ENCODE data around the gene ACTR5.
"Not testable (repeated sequence)": the region's sequence is repeated elsewhere in the genome, so short reads cannot be mapped to it uniquely, and the experiment has no call there.

Gene ACTR5

GRCh38 chr20:38811769-38812168, 63.5 kb downstream of the ACTR5 start:
- H3K9ac ChIP-seq (ENCODE audit: low read depth, low read length) = no peak overlapping the region
- H3K4me3 ChIP-seq (ENCODE audit: low read depth, low read length) = no peak overlapping the region
- no peaks in the 10 kb centered on the region for H3K9me3 ChIP-seq (ENCODE audit: control insufficient read depth, insufficient read depth, low read length)
- H3K4me1 ChIP-seq (ENCODE audit: control insufficient read depth, insufficient read depth, low read length) = no peaks in the 10 kb centered on the region
- H3K36me3 ChIP-seq (ENCODE audit: control insufficient read depth, insufficient read depth, low read length) = no peaks in the 10 kb centered on the region
- H3K27me3 ChIP-seq (ENCODE audit: control insufficient read depth, insufficient read depth, low read length) = peaks cover 15% of the 10 kb centered on the region

GRCh38 chr20:38812182-38812581, 63.9 kb downstream of the ACTR5 start:
- Histone ChIP-seq H3K9me3 (ENCODE audit: control insufficient read depth, insufficient read depth, low read length) (no peaks in the 10 kb centered on the region), H3K4me3 (ENCODE audit: low read depth, low read length) (no peak overlapping the region), H3K9ac (ENCODE audit: low read depth, low read length) (no peak overlapping the region), H3K36me3 (ENCODE audit: control insufficient read depth, insufficient read depth, low read length) (no peaks in the 10 kb centered on the region), H3K4me1 (ENCODE audit: control insufficient read depth, insufficient read depth, low read length) (no peaks in the 10 kb centered on the region), H3K27me3 (ENCODE audit: control insufficient read depth, insufficient read depth, low read length) (peaks cover 11% of the 10 kb centered on the region)

- H3K9me3 ChIP-seq (ENCODE audit: control insufficient read depth, insufficient read depth, low read length) = no peaks in the 10 kb centered on the region
- H3K36me3 ChIP-seq (ENCODE audit: control insufficient read depth, insufficient read depth, low read length) = no peaks in the 10 kb centered on the region
- H3K4me1 ChIP-seq (ENCODE audit: control insufficient read depth, insufficient read depth, low read length) = peaks cover 1% of the 10 kb centered on the region
- no peak overlapping the region for H3K9ac ChIP-seq (ENCODE audit: low read depth, low read length)
- no peak overlapping the region for H3K4me3 ChIP-seq (ENCODE audit: low read depth, low read length)
- H3K27me3 ChIP-seq (ENCODE audit: control insufficient read depth, insufficient read depth, low read length) = peaks cover 4% of the 10 kb centered on the region
Observed at GRCh38 chr20:38812709-38813573, 64.7 kb downstream of the ACTR5 start.

GRCh38 chr20:38813574-38813962, 65.3 kb downstream of the ACTR5 start:
- H3K4me1 ChIP-seq (ENCODE audit: control insufficient read depth, insufficient read depth, low read length); H3K9me3 ChIP-seq (ENCODE audit: control insufficient read depth, insufficient read depth, low read length); H3K36me3 ChIP-seq (ENCODE audit: control insufficient read depth, insufficient read depth, low read length); H3K9ac ChIP-seq (ENCODE audit: low read depth, low read length); H3K27me3 ChIP-seq (ENCODE audit: control insufficient read depth, insufficient read depth, low read length); H3K4me3 ChIP-seq (ENCODE audit: low read depth, low read length): not testable (repeated sequence)

GRCh38 chr20:38815446-38815845, 67.2 kb downstream of the ACTR5 start:
- peaks cover 5% of the 10 kb centered on the region for H3K4me1 ChIP-seq (ENCODE audit: control insufficient read depth, insufficient read depth, low read length)
- H3K9me3 ChIP-seq (ENCODE audit: control insufficient read depth, insufficient read depth, low read length) = no peaks in the 10 kb centered on the region
- no peaks in the 10 kb centered on the region for H3K27me3 ChIP-seq (ENCODE audit: control insufficient read depth, insufficient read depth, low read length)
- no peak overlapping the region for H3K9ac ChIP-seq (ENCODE audit: low read depth, low read length)
- no peaks in the 10 kb centered on the region for H3K36me3 ChIP-seq (ENCODE audit: control insufficient read depth, insufficient read depth, low read length)
- no peak overlapping the region for H3K4me3 ChIP-seq (ENCODE audit: low read depth, low read length)

- Histone ChIP-seq H3K4me1 (ENCODE audit: control insufficient read depth, insufficient read depth, low read length) (peaks cover 5% of the 10 kb centered on the region), H3K36me3 (ENCODE audit: control insufficient read depth, insufficient read depth, low read length) (no peaks in the 10 kb centered on the region), H3K9ac (ENCODE audit: low read depth, low read length) (no peak overlapping the region), H3K27me3 (ENCODE audit: control insufficient read depth, insufficient read depth, low read length) (no peaks in the 10 kb centered on the region), H3K9me3 (ENCODE audit: control insufficient read depth, insufficient read depth, low read length) (no peaks in the 10 kb centered on the region), H3K4me3 (ENCODE audit: low read depth, low read length) (no peak overlapping the region)
Observed at GRCh38 chr20:38818113-38819065, 70.1 kb downstream of the ACTR5 start.

Data from iPS-15b (cell line).